K562 (cell line): ENCODE results near the gene LCTL. TPM values are rescaled to one million over a fixed set of nuclear protein-coding genes. Genes with fewer than 3 reads are reported as not detected.

Experiments used
- ADNP ChIP-seq: fragments of 200-800 bp; sonication (Bioruptor generic); IDR thresholded peaks from 2 replicates; pipeline ENCODE4 v1.6.1; 2016; ENCODE audit warnings: missing genetic modification characterization, missing compliant biosample characterization
- DMBX1 ChIP-seq: fragments of 250-450 bp; sonication (Bioruptor Pico); IDR thresholded peaks from 2 replicates; pipeline ENCODE4 v1.8.0; 2022; ENCODE audit warnings: inconsistent platforms, mild to moderate bottlenecking, moderate library complexity, borderline replicate concordance
- GATA2 ChIP-seq: sonication (generic); formaldehyde crosslinking; IDR thresholded peaks from 2 replicates; pipeline ENCODE4 v1.4.0; 2020; ENCODE audit warnings: mild to moderate bottlenecking, missing genetic modification reagents
- GTF2E2 ChIP-seq: fragments of 200-800 bp; sonication (Bioruptor generic); IDR thresholded peaks from 2 replicates; pipeline ENCODE4 v1.6.1; 2016; ENCODE audit warnings: missing genetic modification characterization, missing compliant biosample characterization
- HEY1 ChIP-seq: fragments of 250-450 bp; sonication (Bioruptor Pico); IDR thresholded peaks from 2 replicates; pipeline ENCODE4 v1.5.0; 2020; ENCODE audit warnings: mild to moderate bottlenecking, moderate library complexity, borderline replicate concordance
- LEF1 ChIP-seq: fragments of 450-650 bp; IDR thresholded peaks from 2 replicates; pipeline ENCODE4 v1.6.1; 2016; ENCODE audit warnings: mild to moderate bottlenecking
- NKRF ChIP-seq: fragments of 450-650 bp; IDR thresholded peaks from 2 replicates; pipeline ENCODE4 v1.6.1; 2016; ENCODE audit warnings: borderline replicate concordance
- NR1H2 ChIP-seq: sonication (generic); formaldehyde crosslinking; IDR thresholded peaks from 2 replicates; pipeline ENCODE4 v1.4.0; 2020; ENCODE audit warnings: mild to moderate bottlenecking, missing genetic modification reagents
- RBM17 ChIP-seq: fragments of 200-400 bp; formaldehyde crosslinking; IDR thresholded peaks from 2 replicates; pipeline ENCODE4 v1.6.1; 2017; ENCODE audit warnings: low read depth, mild to moderate bottlenecking, low read length, borderline replicate concordance
- RHOXF2B ChIP-seq: fragments of 250-450 bp; sonication (Bioruptor Pico); conservative IDR thresholded peaks from 2 replicates; pipeline ENCODE4 v1.5.1; 2021
- SIX5 ChIP-seq, 2 experiments: IDR thresholded peaks; 2 replicates each; pipeline ENCODE4 v1.6.1; 2011; ENCODE audit warnings: low read length in 2 of 2, borderline replicate concordance in 1 of 2, low read depth in 1 of 2, mild to moderate bottlenecking in 1 of 2, moderate library complexity in 1 of 2; ENCODE audit not compliant: insufficient read depth in 1 of 2
- SRSF9 ChIP-seq: fragments of 200-400 bp; formaldehyde crosslinking; IDR thresholded peaks from 2 replicates; pipeline ENCODE4 v1.6.1; 2017; ENCODE audit warnings: low read depth, low read length, borderline replicate concordance
- ZBTB17 ChIP-seq: fragments of 450-650 bp; formaldehyde crosslinking; IDR thresholded peaks from 2 replicates; pipeline ENCODE4 v1.4.0; 2020; ENCODE audit warnings: mild to moderate bottlenecking
- ZBTB26 ChIP-seq: fragments of 450-650 bp; formaldehyde crosslinking; IDR thresholded peaks from 2 replicates; pipeline ENCODE4 v1.4.0; 2022; ENCODE audit warnings: missing genetic modification characterization
- ZHX1 ChIP-seq: fragments of 150-350 bp; conservative IDR thresholded peaks from 2 replicates; pipeline ENCODE4 v1.6.1; 2014; ENCODE audit warnings: low read length
- ZNF175 ChIP-seq: fragments of 200-800 bp; sonication (Bioruptor generic); IDR thresholded peaks from 2 replicates; pipeline ENCODE4 v1.6.1; 2016; ENCODE audit warnings: low read depth, mild to moderate bottlenecking, missing genetic modification characterization, missing compliant biosample characterization
- ZNF253 ChIP-seq: fragments of 250-450 bp; sonication (Bioruptor Pico); conservative IDR thresholded peaks from 2 replicates; pipeline ENCODE4 v1.6.1; 2021; ENCODE audit warnings: mild to moderate bottlenecking
- ZNF395 ChIP-seq: fragments of 200-800 bp; sonication (Bioruptor generic); IDR thresholded peaks from 2 replicates; pipeline ENCODE4 v1.6.1; 2017; ENCODE audit warnings: missing genetic modification characterization, missing compliant biosample characterization
- ZNF512 ChIP-seq: IDR thresholded peaks from 2 replicates; pipeline ENCODE4 v1.6.1; 2016; ENCODE audit warnings: missing genetic modification characterization, missing compliant biosample characterization
- ZNF717 ChIP-seq: fragments of 250-450 bp; sonication (Bioruptor Pico); IDR thresholded peaks from 2 replicates; pipeline ENCODE4 v1.5.0; 2021
- polyA plus RNA-seq, 8 experiments: library from polyadenylated mRNA; depleted of rRNA in 4 of 8; stranded (reverse) in 5 of 8; unstranded in 3 of 8; fragments of >200 nt; fragmentation: Nextera tagmentation in 2 of 8; fragmentation: Illumina TruSeq in 1 of 8; extraction: Ambion mirVana in 2 of 8; extraction: Trizol in 1 of 8; gene quantifications; 2 replicates each; pipeline versions ENCODE4 v1.2.1 to v1.2.3, GENCODE V29; 2011 to 2014; ENCODE audit warnings: inconsistent platforms in 1 of 8, missing spikeins in 1 of 8
- total RNA-seq, 7 experiments: library from RNA; depleted of rRNA in 6 of 7; stranded (reverse); fragments of >200 nt in 6 of 7; fragmentation: Illumina TruSeq in 2 of 7; extraction: Trizol in 2 of 7; gene quantifications; 2 replicates each; pipeline versions ENCODE4 v1.2.1 to v1.2.3, GENCODE V29; 2011 to 2021; ENCODE audit warnings: low replicate concordance in 1 of 7

LCTL gene
- total and polyA plus RNA-seq, 9 of the 15 experiments (the other 6 are each of a cell fraction or from before 2014, with no cell fraction given), result 0.08 to 0.31 (median 0.17) TPM; not detected in 6

DNA sequence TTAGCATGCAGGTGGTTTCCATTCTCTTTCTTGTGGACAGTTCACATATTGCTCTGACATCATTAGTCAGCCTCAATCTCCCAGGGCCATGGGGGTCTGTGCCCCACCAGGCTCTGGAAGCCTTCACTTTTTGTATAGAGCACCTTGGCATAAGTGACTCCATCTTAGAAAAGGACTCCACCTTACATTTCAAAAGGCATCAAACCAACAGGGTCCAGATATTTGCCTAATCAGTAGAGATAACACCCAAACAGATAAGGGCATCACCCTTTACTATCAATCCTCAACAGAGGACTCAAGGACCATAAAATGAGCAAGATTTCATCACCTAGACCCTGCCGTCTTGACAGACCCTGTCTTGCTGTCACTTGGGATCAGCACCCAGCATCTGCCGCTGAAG, 35.7 kb upstream of the LCTL start (continued):
- TF ChIP-seq ZHX1, result no peak
- TF ChIP-seq ADNP (tag), result no peak
- TF ChIP-seq ZBTB26 (CRISPR knock-in tag), result no peak
- TF ChIP-seq ZNF175 (CRISPR knock-in tag), result peak; percentile 93
- TF ChIP-seq GTF2E2 (tag), result no peak
- TF ChIP-seq HEY1 (CRISPR knock-in tag), result no peak
- no peak for TF ChIP-seq ZNF512 (tag)
- peak; percentile 66; the same call in 1 of the 2 replicates for TF ChIP-seq ZBTB17
- no peak for TF ChIP-seq ZNF717
- no peak for TF ChIP-seq RBM17
- TF ChIP-seq DMBX1 (CRISPR knock-in tag), result peak; percentile 95
- no peak for TF ChIP-seq RHOXF2B (CRISPR knock-in tag)
- no peak for TF ChIP-seq NR1H2 (CRISPR knock-in tag)
- no peak for TF ChIP-seq SRSF9
- TF ChIP-seq LEF1, result no peak
- TF ChIP-seq ZNF253 (CRISPR knock-in tag), result no peak
- no peak for TF ChIP-seq NKRF
- TF ChIP-seq GATA2 (CRISPR knock-in tag), result no peak
- peak; percentile 95 for TF ChIP-seq ZNF395 (CRISPR knock-in tag)
- no peak for TF ChIP-seq SIX5 (IDR thresholded peaks at IDR 0.05; ENCODE audit: borderline replicate concordance in 1 of 2, insufficient read depth in 1 of 2, low read depth in 1 of 2, low read length in 2 of 2)
